Measurements from ENCODE around the gene DNHD1.

DNHD1 gene

DNA sequence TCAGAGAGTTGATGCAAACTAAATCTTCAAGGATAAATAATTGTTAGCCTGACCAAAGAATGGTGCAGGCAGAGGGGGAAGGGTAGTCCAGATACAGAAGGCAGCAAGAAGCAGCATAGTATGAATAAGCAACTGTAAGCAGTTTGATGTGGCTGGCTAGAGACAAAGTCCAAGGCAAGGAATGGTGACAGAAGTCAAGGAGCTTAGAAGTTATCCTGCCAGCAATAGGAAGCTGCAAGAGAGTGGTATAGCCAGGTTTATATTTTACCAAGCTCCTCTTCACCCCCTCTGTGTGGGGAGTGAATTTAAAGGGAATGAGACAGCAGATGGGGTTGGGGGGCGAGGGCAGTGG, 38.0 kb upstream of the DNHD1 start:
- Histone ChIP-seq H3K4me1 (no peaks in the 10 kb centered on the region), H3K9ac (no peak overlapping the region), H3K27ac (no peak overlapping the region), H3K27me3 (no peaks in the 10 kb centered on the region), H4K20me1 (peaks cover 0 to 5% (median 0%) of the 10 kb centered on the region in 11 experiments; a peak in 3 of 22 replicates), H3K4me3 (no peak overlapping the region), H3K4me2 (no peak overlapping the region), H3K9me3 (replicated peaks in 1 of 11) (no peaks in the 10 kb centered on the region), H3K36me3 (peaks cover 28 to 100% (median 56%) of the 10 kb centered on the region in 11 experiments; a peak in 21 of 22 replicates)
- TF ChIP-seq Cebpa-rat (IDR thresholded peaks at IDR 0.05) = no peak

DNA sequence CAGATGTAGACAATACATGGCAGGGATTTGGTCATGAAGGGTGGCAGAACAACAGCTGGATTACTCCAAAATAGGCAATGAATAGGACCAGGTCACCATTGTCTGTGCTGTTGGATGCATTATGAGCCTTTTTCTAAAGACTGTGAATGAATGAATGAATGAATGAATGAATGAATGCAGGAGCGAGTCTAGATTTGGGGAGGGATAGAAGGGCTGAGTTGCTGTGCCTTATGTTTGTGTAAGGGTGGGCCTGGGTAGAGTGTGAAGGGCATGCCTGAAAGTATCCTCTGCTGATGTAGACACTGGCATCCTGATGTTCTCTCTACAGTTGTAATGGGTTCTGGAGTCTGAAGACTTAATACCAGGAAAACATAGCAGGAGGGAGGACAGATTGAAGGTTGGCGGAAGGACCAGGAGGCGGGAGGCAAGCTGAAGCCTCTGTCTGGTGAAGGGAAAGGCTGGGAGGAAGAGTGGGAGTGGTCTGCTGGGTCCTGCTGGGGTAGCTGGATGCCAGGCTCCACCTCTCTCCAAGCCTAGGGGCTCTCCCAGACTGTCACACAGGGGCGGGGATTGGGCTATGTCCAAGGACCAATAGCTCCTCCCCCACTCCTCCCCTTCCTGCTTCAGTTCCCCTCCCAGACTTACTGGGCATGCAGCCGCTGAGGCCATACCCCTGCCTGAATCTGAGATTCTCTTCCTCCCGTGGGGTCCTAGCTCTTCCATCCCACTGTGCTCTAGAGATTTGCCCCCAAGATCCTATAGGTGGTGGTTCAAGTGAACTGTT, 28.2 kb upstream of the DNHD1 start:
- Histone ChIP-seq H4K20me1 (peaks cover 0 to 5% (median 0%) of the 10 kb centered on the region in 11 experiments; a peak in 2 of 22 replicates), H3K27me3 (no peaks in the 10 kb centered on the region), H3K4me2 (peak overlapping the region; percentile 50 to 97 (median 64)), H3K27ac (peak overlapping the region in 6 of 11 experiments; percentile 6 to 59 (median 32); a peak in 9 of 22 replicates), H3K4me1 (peaks cover 40 to 49% (median 43%) of the 10 kb centered on the region in 10 experiments), H3K4me3 (no peak overlapping the region), H3K9me3 (replicated peaks in 1 of 11) (no peaks in the 10 kb centered on the region), H3K36me3 (peaks cover 0 to 23% (median 11%) of the 10 kb centered on the region in 11 experiments; a peak in 17 of 22 replicates), H3K9ac (no peak overlapping the region; a peak in 2 of 22 replicates)
- no peak for TF ChIP-seq Cebpa-rat (IDR thresholded peaks at IDR 0.05)

DNA sequence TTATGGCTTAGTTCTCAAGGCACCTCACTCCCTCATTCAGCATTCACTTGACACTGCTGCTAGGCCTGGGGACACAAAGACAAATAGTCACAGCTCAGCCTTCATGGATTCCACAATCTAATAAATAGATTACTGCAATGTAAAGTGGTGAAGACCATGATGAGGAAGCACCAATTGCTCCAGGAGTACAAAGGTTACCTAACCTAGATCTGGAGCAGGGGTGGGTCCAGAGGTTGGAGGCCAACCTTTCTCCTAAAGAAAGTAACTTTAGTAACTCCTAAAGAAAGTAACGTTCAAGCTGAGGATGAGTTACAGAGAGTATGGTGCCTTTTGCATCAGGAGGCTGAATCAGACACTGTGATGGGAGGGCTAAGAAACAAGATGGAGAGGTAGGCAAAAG, 27.5 kb upstream of the DNHD1 start:
- H3K27me3 ChIP-seq = no peaks in the 10 kb centered on the region
- H3K4me2 ChIP-seq = peak overlapping the region; percentile 50 to 97 (median 64)
- peaks cover 0 to 5% (median 0%) of the 10 kb centered on the region in 11 experiments; a peak in 2 of 22 replicates for H4K20me1 ChIP-seq
- no peak overlapping the region; a peak in 2 of 22 replicates for H3K9ac ChIP-seq
- TF ChIP-seq Cebpa-rat (IDR thresholded peaks at IDR 0.05) = no peak
- peak overlapping the region in 6 of 11 experiments; percentile 6 to 59 (median 32); a peak in 9 of 22 replicates for H3K27ac ChIP-seq
- H3K4me3 ChIP-seq = no peak overlapping the region
- no peaks in the 10 kb centered on the region for H3K9me3 ChIP-seq (replicated peaks in 1 of 11)
- peaks cover 46 to 55% (median 49%) of the 10 kb centered on the region in 10 experiments for H3K4me1 ChIP-seq
- peaks cover 0 to 17% (median 7%) of the 10 kb centered on the region in 11 experiments; a peak in 13 of 22 replicates for H3K36me3 ChIP-seq

DNA sequence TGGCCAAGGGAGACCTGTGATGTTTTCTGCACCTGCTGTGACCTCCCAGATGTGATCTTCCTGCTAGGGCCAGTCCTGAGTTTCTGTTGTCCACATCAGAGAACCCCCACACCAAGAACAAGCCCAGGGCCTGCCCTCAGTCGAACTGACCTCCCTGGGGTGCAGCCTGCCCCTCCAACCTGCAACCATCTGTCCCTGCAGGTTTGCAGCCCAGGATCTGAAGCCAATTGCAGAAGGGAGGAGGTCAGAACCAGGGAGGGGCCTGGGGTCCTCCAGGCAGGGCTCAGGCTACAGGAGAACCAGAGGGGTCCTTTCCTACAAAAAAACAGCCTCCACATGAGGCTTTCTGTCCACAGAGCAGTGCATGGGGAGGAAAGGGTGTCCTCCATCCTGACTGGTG, 24.1 kb upstream of the DNHD1 start:
- TF ChIP-seq Cebpa-rat (IDR thresholded peaks at IDR 0.05) = no peak
- Histone ChIP-seq H3K9ac (peak overlapping the region; percentile 24 to 81 (median 48); a peak in 12 of 22 replicates), H3K27me3 (no peaks in the 10 kb centered on the region), H3K4me3 (peak overlapping the region; percentile 73 to 87 (median 79)), H4K20me1 (peaks cover 0 to 14% (median 0%) of the 10 kb centered on the region in 11 experiments; a peak in 4 of 22 replicates), H3K4me2 (peak overlapping the region; percentile 92 to 98 (median 95)), H3K27ac (no peak overlapping the region), H3K4me1 (peaks cover 46 to 64% (median 52%) of the 10 kb centered on the region in 10 experiments), H3K9me3 (replicated peaks in 1 of 11) (no peaks in the 10 kb centered on the region), H3K36me3 (peaks cover 14 to 19% (median 15%) of the 10 kb centered on the region in 11 experiments)

DNA sequence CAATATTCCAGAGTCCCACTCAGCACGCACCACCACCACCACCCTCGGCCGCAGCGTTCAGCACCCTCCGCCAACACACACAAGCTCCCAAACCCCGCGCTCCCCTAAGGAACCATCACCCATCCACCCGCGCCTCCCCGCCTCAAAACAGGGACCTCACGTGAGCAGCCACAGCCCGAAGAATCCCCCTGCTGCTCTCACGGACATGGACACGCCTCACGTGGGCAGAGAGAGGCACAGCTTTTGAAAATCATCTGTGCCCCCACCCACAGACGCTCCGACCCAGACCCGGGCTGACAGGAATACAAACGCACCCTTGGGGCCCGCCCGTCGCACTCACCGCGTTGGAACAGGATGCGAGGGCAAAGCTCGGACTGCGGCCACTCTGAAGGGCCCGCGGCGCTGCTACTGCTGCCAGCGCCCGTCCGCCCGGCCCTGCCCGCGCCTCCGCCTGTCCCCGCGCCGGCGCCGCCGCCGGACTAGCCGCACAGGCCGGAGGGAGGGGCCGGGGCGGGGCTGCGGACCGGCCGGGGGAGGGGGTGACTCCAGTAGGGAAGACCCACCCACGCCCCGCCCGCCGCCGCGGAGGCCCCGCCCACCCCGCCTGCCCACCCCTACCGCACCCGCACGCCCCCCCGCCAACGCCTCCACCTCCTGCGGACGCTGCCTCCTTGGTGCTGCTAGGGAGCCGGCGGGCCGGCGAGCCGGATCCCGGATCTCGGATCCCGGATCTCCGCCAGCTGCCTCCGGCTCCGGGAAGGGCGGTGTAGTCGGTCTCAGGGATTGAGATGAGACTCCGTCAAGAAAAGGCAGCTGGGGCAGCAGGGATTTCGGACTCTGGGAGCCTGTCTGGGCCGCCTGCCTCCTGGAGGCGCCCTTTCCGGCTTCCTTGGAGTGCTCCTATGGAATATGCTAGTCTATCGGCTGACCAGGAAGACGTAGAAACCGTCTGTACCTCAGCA, 23.3 kb upstream of the DNHD1 start, which contains the start of gene TRIM3:
TSS of gene TRIM3 (minus strand) at position 491 of the 962 bp plus-strand sequence. CDS start 8,246 bp downstream, outside the sequence.
- Histone ChIP-seq H3K27ac (peak within 1 kb of the TSS; percentile 64 to 79 (median 71)), H3K4me1 (peaks cover 41 to 62% (median 48%) of the 10 kb centered on the region in 10 experiments)
- TF ChIP-seq Cebpa-rat (IDR thresholded peaks at IDR 0.05) = no peak

DNA sequence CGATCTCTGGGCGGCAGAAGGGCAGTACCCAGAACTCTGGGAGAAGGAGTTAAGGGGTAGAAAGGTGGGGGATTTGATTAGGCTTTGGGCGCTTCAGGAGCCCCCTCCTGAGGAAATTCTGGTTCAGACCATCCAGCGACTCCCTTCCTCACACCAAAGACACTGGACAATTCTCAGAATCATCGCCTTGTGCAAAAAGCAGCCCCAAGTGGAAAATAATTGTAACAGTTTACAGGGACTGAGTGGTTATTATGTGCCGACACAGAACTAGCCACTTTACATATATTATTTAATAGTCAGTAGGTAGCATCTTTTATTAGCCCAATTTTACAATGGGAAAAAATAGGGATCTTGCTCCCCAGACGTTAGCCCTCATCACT, 22.7 kb upstream of the DNHD1 start:
- Histone ChIP-seq H3K9me3 (replicated peaks in 1 of 11) (no peaks in the 10 kb centered on the region), H3K9ac (peak overlapping the region; percentile 55 to 84 (median 76)), H3K36me3 (peaks cover 29 to 34% (median 29%) of the 10 kb centered on the region in 11 experiments), H3K27ac (peak overlapping the region; percentile 40 to 75 (median 65); a peak in 21 of 22 replicates), H3K27me3 (no peaks in the 10 kb centered on the region), H4K20me1 (peaks cover 0 to 26% (median 0%) of the 10 kb centered on the region in 11 experiments; a peak in 4 of 22 replicates), H3K4me2 (peak overlapping the region; percentile 84 to 97 (median 91)), H3K4me3 (peak overlapping the region; percentile 73 to 87 (median 79); a peak in 19 of 20 replicates), H3K4me1 (peaks cover 34 to 62% (median 44%) of the 10 kb centered on the region in 10 experiments)
- no peak for TF ChIP-seq Cebpa-rat (IDR thresholded peaks at IDR 0.05)

More for the DNA sequence above, 23.3 kb upstream of the DNHD1 start, which contains the start of gene TRIM3:
- Histone ChIP-seq H3K27me3 (no peaks in the 10 kb centered on the region), H3K4me2 (peak within 1 kb of the TSS; percentile 92 to 98 (median 95)), H3K9me3 (replicated peaks in 1 of 11) (no peaks in the 10 kb centered on the region), H3K9ac (peak within 1 kb of the TSS; percentile 74 to 88 (median 83)), H3K36me3 (peaks cover 22 to 27% (median 23%) of the 10 kb centered on the region in 11 experiments), H3K4me3 (peak within 1 kb of the TSS; percentile 73 to 87 (median 79)), H4K20me1 (peaks cover 0 to 21% (median 0%) of the 10 kb centered on the region in 11 experiments; a peak in 4 of 22 replicates)

DNA sequence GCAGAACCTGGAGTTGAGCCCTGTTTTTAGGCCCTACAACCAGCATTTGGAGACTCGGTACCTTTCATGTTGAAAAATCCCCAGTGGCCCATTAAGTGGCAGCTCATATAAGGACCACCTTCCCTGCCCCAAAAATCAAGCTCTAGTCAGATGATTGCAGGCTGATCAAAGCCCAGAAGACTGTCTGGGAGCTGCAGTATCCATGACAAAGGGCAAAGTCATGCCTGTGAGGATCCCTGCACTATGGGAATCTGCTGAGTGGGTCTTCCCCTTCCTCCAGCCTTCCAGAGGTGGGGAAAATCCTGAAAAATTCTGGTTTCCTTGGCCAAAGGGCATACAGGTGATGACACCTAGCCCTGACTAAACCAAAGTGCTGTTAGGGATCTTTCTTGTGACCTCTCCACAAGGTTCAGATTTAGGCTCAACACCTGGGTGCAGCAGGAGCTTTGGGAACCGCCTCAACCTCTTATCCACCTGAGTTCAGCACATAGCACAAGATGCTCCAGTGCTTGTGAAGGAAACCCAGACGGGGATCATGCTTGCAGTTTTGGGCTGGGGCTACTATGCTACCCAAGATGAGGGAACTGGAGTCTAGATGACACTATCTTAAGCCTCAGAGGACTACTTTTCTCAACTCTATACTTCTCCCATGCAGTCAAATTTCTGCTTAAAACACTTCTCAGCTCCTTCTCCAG, 22.1 kb upstream of the DNHD1 start:
- H3K36me3 ChIP-seq = peaks cover 29 to 39% (median 33%) of the 10 kb centered on the region in 11 experiments
- no peak for TF ChIP-seq Cebpa-rat (IDR thresholded peaks at IDR 0.05)
- peaks cover 0 to 26% (median 0%) of the 10 kb centered on the region in 11 experiments; a peak in 4 of 22 replicates for H4K20me1 ChIP-seq
- no peaks in the 10 kb centered on the region for H3K27me3 ChIP-seq
- 0 out of 22 replicates have a peak overlapping the region, but pooled peaks of 1 of the 11 experiments have one; percentile 74 for H3K9ac ChIP-seq
- H3K4me2 ChIP-seq = peak overlapping the region in 7 of 11 experiments; percentile 84 to 95 (median 91); a peak in 6 of 22 replicates
- peak overlapping the region in 2 of 11 experiments; percentile 58 to 75; a peak in 1 of 22 replicates for H3K27ac ChIP-seq
- peak overlapping the region in 1 of 10 experiments; percentile 79; a peak in 1 of 20 replicates for H3K4me3 ChIP-seq
- no peaks in the 10 kb centered on the region for H3K9me3 ChIP-seq (replicated peaks in 1 of 11)
- H3K4me1 ChIP-seq = peaks cover 34 to 62% (median 43%) of the 10 kb centered on the region in 10 experiments

Data from BLaER1 treated with 17β-estradiol and CSF1 and Interleukin-3, amounts not matched to agents 10 nM and 100 nM (cell line).